GM19468 (cell line): ENCODE data around the gene PDE6D.
"Not testable (repeated sequence)": the region's sequence is repeated elsewhere in the genome, so short reads cannot be mapped to it uniquely, and the experiment has no call there.

Experiments
- ATAC-seq: cut with Tn5 transposase; IDR thresholded peaks from one replicate; pipeline ENCODE4 v1.9.1; 2021; ENCODE audit warnings: mild to moderate bottlenecking, moderate library complexity, moderate number of reproducible peaks; ENCODE audit not compliant: unreplicated experiment; ENCODE audit errors: extremely low read depth

Gene PDE6D

DNA sequence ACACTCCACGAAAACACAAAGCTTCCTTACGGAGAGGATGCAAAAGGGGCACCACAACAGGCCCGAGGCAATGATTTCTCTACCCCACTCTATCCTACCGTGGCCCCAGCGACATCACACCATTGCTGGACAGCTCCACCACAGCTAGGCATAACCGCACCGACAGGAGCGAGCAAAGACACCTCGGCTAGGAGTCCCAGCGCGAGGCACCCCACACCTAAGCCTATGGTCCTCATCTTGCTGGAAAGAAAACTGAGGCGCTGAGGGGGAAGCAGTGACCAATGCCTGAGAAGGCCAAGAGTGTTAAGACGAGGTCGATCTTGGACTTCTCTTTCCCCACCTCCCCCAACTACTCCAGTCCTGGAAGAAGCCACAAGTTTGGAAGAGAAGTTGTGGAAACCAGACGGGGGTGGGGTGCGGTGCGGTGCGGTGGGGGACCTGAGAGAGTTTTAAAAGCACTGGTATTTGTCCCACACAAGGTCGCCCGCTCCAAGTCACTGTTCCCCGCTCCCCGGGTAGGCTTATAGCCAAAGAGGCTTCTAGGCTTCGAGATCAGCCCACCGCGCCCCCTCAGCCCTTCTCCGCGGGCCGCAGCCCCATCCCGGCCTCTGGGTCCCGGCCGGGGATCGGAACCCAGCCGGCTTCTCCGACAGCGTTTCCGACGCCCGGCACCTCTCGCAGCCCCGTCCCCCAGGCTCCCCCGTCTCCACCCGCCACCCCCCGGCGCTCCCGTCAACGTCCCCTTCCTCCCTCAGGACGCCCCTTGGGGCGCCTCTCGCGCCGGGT, 766 bp downstream of the PDE6D start:
- no peak for ATAC-seq

DNA sequence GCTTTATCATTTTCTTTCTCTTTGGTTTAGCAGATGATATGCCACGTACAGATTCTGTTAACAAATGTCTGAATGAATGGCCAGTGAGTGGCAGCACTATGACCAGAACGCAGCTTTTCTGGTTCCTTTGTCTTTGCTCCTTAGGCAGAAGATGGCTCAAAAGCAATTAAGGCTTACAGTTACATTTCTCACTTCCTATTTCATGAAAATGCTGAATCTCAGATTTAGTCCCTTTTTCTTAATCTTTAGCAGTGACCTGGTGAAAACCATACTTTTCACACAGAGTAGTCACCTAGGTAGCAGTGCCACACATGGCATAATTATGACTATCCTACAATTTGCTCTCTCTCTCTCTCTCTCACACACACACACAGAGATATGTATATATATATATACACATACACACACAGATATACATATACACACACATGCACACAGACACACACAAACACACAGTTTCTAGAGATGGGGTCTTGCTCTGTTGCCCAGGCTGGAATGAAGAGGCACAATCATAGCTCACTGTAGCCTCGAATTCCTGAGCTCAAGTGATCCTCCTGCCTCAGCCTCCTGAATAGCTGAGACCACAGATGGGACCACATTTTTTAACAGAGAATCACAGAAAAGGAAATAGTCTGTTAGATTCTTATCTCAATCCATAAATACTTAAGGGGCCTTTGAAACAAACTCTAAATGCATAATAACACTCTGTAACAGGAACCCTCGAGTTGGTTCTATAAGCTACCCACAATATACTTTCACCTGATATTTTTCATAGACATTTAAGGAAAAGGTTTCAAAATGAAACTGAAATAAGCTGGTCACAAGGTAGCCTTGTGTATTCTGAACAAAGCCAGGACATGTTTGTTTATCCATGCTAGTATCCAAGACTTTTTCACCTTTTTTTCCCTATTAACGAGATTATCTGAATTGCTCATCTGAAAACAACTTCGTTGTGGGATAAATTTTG, 11.6 kb downstream of the PDE6D start:
- no peak for ATAC-seq

DNA sequence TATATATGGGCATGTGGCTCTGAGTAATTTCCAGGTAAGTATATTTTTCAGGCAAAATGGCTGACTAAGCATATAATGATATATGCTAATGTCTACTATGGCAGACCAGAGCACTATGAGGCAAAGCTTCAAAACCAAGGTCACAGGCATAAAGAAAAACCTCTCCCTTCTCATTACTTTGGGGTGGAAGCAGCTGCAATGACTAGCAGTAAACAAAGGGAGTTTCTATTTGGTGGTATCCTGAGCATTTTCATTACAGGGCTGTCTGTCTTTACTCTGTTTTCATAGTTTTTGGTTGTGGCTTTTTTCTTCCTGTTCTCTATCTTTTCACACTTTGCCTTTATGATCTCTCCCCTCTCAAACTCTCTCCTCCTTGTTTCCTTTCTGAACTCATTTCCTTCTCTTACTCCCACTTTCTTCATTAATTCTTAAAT, 15.6 kb downstream of the PDE6D start:
- ATAC-seq = no peak

DNA sequence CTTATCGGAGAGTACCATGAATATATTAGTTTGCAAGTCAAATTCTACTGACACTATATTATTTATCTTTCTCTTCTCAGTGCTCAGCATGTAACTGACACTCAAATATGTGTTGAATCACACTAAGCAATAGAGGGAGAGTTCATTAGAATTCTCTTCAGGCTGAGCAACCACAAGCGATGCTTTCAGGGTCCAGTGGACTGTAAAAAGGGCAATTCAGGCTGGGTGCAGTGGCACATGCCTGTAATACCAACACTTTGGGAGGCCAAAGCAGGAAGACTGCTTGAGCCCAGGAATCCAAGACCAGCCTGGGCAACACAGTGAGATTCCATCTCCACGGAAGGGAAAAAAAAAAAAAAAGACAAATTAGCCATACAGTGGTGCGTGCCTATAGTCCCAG, 16.3 kb downstream of the PDE6D start:
- ATAC-seq = no peak

DNA sequence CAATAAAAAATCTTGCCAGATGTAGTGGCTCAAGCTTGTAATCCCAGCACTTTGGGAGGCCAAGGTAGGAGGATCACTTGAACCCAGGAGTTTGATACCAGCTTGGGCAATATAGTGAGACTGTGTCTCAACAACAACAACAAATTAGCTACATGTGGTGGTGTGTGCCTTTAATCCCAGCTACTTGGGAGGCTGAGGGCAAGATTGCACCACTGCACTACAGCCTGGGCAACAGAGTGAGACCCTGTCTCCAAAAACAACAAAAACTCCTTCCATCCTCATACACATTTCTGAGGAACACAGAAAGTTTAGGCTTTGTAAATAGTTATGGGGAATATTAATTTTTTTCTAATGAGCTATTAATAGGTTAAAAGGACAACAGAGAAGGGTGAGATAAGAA, 17.0 kb downstream of the PDE6D start:
- ATAC-seq = no peak

DNA sequence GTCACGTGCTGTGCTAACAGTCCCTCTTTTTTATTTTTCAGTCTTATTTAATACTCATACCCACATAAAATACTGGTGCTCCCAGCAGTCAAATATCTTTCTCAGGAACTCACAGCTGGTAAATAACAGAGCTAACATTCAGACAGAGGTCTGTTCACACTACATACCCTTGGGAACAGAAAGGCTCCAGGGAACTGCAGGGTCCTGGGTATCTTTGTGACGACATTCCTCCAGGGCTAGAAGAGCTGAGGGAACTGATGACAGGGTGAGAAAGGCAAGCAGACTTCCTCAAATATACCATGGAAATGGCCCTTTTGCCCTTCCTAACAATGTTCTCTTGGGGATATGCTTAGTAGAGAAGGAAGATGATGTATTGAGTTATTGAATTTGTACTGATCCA, 19.3 kb downstream of the PDE6D start:
- no peak for ATAC-seq

DNA sequence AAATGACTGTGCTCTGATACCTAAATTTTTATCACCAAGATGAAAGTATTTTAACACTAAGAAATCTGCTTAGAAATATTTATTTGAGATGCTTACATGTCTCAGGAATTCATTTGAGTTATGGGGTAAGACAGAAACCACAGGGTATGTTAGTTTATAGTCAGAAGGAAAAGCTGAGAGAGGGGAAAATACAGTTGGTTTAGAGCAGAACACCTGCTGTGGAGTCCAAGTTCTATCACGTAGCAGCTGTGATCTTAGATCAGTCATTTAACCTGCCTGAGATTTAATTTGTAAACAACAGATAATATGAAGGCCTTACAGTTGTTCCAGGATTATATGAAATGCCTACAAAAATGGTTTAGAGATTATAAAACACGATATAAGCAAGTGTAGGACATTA, 29.0 kb downstream of the PDE6D start:
- no peak for ATAC-seq

DNA sequence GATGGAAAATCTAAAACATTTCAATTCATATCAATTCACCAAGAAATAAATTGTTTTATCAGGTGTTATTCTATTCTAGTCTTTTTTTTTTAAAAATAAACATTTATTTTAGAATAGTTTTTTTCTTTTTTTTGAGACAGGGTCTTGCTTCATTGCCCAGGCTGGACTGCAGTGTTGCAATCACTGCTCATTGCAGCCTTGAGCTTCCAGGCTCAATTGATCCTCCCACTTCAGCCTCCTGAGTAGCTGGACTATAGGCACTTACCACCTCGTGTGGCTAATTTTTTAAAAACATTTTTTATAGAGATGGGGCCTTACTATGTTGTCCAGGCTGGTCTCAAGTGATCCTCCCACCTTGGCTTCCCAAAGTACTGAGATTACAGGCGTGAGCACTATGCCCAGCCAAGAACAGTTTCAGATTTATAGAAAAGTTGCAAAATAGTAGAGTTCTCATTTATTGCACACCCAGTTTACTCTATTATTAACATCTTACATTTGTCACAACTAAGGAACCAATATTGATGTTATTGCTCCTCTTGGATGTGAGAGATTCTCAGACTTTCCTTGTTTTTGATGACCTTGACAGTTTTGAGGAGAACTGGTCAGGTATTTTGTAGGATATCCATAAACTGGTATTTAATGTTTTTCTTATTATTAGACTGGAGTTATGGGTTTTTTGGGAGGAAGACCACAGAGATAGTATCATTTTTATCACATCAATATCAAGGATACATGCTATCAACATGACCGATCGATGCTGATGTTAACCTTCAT, 29.9 kb downstream of the PDE6D start:
- ATAC-seq = no peak

DNA sequence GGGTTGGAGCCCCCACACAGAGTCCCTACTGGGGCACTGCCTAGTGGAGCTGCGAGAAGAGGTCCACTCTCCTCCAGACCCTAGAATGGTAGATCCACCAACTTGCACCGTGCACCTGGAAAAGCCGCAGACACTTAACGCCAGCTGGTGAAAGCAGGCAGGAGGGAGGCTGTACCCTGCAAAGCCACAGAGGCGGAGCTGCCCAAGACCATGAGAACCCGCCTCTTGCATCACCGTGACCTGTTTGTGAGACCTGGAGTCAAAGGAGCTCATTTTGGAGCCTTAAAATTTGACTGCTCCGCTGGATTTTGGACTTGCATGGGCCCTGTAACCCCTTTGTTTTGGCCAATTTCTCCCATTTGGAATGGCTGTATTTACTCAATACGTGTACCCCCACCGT, 32.1 kb downstream of the PDE6D start:
- not testable (repeated sequence) for ATAC-seq

DNA sequence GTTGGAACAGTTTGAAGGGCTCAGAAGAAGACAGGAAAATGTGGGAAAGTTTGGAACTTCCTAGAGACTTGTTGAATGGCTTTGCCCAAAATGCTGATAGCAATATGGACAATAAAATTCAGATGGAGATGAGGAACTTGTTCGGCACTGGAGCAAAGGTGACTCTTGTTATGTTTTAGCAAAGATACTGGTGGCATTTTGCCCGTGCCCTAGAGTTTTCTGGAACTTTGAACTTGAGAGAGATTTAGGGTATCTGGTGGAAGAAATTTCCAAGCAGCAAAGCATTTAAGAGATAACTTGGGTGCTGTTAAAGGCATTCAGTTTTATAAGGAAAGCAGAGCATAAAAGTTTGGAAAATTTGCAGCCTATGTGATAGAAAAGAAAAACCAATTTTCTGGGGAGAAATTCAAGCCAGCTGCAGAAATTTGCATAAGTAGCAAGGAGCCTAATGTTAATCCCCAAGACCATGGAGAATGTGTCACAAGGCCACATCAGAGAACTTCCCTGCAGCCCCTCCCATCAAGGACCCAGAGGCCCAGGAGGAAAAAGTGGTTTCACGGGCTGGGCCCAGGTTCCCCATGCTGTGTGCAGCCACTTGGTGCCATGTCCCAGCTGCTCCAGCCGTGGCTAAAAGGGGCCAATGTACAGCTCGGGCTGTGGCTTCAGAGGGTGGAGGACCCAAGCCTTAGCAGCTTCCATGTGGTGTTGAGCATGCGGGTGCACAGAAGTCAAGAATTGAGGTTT, 32.8 kb downstream of the PDE6D start:
- not testable (repeated sequence) for ATAC-seq

DNA sequence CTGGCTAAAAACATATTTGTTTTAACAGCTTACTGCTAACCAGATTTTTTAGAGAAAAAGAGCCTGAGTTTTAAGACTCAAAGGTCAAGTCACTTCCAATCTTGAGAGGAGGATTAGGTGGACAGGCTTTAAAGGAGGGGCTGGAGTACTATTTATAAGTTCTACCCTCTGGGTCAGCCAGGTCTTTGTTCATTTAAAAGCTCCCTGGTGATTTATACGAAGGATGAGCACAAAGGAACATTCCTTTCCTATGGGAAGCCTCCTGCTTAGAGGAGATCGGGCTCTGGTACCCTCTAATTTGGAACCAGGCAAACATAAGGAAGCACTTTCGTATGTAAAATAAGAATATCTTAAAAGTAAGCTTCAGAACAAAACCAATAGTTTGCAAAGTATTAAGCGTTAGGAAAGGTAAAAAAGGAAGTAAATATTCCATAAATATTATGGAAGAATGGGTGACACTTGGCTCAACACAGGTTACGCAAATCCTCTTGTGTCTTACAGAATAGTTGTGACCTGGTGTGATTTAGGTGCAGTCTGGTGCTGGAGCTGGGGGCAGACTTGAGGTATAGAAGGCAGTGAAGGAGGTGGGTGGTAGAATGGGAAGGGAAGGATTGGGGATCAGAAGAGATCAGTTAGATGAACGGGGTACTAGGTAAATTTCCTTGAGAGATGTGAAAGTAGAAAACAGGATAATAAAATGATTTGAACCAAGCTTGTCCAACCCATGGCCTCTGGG, 35.6 kb downstream of the PDE6D start:
- no peak for ATAC-seq

DNA sequence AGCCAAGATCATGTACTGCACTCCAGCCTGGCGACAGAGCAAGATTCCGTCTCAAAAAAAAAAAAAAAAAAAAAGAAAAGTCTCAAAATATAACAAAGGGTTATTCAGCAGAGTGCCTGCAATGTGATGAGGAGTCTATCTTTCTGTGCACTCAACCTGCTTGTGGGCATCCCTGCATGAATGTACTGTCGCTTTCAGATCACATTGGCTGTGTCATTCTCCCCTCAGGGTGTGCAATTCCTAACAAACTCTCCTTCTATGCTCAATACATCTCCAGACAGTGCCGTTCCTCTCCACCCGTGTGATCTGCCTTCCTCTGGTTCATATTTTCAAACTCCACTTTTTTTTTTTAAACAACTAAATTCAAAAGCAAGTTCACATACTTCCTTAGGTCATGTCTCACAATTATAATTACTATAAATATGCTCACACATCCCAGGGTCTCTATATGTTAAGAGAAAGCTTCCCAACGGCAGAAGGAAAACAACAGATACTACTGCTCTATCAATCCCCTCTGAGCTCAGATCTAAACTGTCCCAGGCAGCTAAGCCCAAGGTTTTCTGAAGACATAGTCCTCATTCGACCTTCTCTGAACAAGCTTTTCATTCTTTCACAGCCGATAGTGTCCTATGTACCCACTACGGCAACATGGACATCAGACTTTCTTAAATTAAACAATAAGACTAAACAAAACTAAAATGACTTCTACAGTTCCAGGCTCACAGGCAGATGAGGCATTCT, 37.5 kb downstream of the PDE6D start:
- no peak for ATAC-seq

DNA sequence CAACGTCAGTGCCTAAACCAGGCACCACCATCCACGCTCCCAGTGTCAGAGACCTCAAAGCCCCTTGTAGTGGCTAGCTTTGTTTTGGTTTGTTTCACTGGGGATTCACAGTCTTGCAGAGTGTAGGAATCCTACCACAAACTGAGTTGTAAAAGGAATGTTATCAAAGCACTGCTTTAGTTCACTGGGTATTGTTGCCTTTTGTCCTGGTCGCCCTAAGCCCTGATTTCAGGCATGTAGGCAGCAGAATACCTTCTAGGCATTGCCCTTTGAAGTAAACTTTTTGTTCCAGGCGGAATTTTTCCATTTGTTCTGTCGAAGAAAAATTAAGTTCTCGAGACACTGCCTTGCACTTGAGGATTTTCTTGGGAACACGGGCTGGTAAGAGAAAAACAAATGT, 43.3 kb downstream of the PDE6D start:
- no peak for ATAC-seq

DNA sequence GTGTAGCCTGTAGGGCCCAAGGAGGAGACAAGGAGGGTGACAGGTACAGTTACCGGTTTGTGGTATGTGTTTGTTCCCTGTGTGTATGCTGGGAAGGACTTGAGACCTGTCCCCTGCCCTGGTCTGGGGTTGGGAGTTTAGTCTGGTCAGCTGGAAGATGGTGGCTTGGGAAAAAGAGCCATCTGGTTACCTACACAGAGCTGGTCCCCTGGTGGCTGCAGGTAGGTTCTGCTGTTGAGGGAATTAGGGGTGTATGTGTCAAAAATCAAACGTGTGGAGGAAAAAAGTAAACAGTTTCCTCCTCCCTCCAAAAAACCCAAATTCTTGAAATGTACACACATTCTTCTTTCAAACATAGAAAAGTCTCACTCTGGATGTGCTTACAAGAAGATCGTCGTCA, 48.5 kb downstream of the PDE6D start:
- ATAC-seq = no peak

DNA sequence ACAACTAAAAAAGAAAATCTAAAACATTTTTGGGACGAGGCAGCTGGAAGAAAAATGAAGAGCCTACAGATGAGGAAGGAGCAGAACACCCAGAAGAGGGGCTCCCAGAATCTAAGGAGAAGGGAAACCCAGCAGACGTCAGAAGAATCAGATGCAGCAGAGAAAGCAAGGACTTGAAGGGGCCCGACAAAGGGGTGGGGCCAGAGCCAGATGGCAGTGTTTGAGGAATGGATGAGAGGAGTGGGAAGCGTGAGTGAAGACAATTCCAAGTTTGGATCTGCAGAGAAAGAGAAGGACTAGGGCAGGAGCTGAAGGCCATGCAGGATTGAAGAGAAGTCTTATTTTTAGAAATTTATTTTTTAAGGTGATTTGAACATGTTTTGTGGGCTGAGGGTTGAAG, 53.5 kb downstream of the PDE6D start:
- ATAC-seq = no peak

DNA sequence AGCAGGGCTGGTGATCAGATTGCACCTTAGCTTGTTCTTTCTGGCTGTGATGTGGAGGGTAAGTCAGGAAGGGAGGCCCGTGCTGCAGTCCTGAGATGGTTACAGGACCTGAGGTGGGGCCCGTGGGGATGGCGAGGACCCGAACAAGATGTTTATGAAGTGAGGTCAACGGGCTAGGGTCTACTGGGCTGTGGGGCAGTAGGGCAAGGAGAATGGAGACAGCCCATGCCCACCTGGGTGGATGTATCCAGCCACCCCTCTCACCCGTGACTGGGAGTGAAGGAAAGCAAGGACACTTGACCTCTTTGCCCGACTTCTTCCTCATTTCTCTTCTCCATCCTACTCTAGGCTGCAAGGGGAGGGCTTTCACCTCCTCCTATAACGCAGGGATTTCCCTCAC, 54.8 kb downstream of the PDE6D start:
- ATAC-seq = no peak

DNA sequence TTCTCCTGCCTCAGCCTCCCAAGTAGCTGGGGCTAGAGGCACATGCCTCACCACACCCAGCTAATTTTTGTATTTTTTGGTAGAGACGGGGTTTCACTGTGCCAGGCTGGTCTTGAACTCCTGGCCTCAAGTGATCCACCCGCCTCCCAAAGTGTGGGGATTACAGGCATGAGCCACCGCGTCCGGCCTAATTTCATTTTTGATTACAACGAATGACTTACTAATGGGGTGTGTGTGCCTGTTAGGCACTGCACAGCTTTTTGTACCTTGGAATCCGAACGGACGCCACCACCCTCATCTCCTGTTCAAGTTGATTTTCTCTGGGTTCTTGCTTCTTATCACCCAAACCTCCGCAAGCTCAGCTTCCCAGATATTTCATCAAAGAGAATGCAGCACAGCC, 55.6 kb downstream of the PDE6D start:
- no peak for ATAC-seq

DNA sequence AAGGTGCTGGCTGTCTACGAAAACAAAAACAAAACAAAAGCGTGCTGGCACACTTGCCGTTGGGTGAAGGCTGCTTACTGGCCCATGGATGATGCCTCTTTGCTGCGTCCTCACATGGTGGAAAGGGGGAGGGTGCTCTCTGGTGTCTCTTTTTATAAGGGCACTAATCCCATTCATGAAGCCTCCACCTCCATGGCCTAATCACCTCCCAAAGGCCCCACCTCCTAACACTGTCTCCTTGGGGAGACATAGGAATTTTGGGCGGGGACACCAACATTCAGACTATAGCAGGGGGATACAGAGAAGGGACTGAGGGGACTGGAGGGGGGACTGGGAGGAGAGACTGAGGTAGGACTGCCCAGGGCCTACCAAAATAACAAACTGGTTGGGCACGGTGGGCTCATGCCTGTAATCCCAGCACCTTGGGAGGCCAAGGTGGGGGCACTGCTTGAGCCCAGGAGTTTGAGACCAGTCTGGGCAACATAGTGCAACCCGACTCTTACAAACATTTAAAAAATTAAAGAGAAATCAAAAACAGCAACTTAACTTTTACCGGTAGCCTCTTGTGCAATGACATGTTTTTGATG, 58.3 kb downstream of the PDE6D start:
- no peak for ATAC-seq
